Upper lobe of right lung (tissue), 1 donor: Measurements from ENCODE around the gene COQ5. TPM values are rescaled to one million over a fixed set of nuclear protein-coding genes. Genes with fewer than 3 reads are reported as not detected.

ENCODE experiments used
- ATAC-seq: fragments of 200-7000 bp; cut with Tn5 transposase; one replicate; pipeline ENCODE4 v1.9.1; 2020; ENCODE audit warnings: mild to moderate bottlenecking, moderate library complexity
- DNase-seq: peaks from one replicate; pipeline ENCODE4 v3.0.0-alpha.2; 2020
- H3K27ac ChIP-seq: fragments of 200-600 bp; one replicate; pipeline ENCODE4 v1.8.0; 2022
- H3K27me3 ChIP-seq: fragments of 200-600 bp; one replicate; pipeline ENCODE4 v1.8.0; 2022; ENCODE audit warnings: mild to moderate bottlenecking
- H3K36me3 ChIP-seq: fragments of 200-600 bp; one replicate; pipeline ENCODE4 v1.8.0; 2022
- H3K4me1 ChIP-seq: fragments of 200-600 bp; one replicate; pipeline ENCODE4 v1.8.0; 2022
- H3K4me3 ChIP-seq: fragments of 200-600 bp; one replicate; pipeline ENCODE4 v1.8.0; 2022; ENCODE audit warnings: mild to moderate bottlenecking
- H3K9me3 ChIP-seq: fragments of 200-600 bp; one replicate; pipeline ENCODE4 v1.8.0; 2022
- intact Hi-C: fragments of 100-400 bp; cut with DNase I; formaldehyde crosslinking; loops from one replicate; pipeline ENCODE4 v1.11.0; 2022
- total RNA-seq: library from RNA; stranded (reverse); fragmentation: NEBNext Ultra II Directional; extraction: Animal tissue kit (Norgen Biotek cat#: 25700); gene quantifications from one replicate; pipeline ENCODE4 v1.2.1, GENCODE V29; 2021
- TF ChIP-seq, protein P1 (sequence below): fragments of 200-600 bp; IDR thresholded peaks from one replicate; pipeline ENCODE4 v1.8.0; 2022; ENCODE audit warnings: antibody characterized with exemption
- donor health status: DM: no; HTN: yes; CAD: no; lungs with severe emphysema.

The COQ5 gene
- total RNA-seq, 1 donor from 2014 or later = 19.6 TPM

GRCh38 chr12:120453977-120454376 is 75.0 kb downstream of the COQ5 start:
- intact Hi-C loops = no loop called here
- TF ChIP-seq, protein P1, sequence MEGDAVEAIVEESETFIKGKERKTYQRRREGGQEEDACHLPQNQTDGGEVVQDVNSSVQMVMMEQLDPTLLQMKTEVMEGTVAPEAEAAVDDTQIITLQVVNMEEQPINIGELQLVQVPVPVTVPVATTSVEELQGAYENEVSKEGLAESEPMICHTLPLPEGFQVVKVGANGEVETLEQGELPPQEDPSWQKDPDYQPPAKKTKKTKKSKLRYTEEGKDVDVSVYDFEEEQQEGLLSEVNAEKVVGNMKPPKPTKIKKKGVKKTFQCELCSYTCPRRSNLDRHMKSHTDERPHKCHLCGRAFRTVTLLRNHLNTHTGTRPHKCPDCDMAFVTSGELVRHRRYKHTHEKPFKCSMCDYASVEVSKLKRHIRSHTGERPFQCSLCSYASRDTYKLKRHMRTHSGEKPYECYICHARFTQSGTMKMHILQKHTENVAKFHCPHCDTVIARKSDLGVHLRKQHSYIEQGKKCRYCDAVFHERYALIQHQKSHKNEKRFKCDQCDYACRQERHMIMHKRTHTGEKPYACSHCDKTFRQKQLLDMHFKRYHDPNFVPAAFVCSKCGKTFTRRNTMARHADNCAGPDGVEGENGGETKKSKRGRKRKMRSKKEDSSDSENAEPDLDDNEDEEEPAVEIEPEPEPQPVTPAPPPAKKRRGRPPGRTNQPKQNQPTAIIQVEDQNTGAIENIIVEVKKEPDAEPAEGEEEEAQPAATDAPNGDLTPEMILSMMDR = peak; percentile 68
- DNase-seq = no peak
- no peak overlapping the region for H3K27ac ChIP-seq
- H3K9me3 ChIP-seq = no peaks in the 10 kb centered on the region
- H3K4me3 ChIP-seq = no peak overlapping the region
- ATAC-seq = peak; percentile 80
- no peaks in the 10 kb centered on the region for H3K27me3 ChIP-seq
- peaks cover 73% of the 10 kb centered on the region for H3K36me3 ChIP-seq
- H3K4me1 ChIP-seq = no peaks in the 10 kb centered on the region

Other genes starting within 250 kb of the COQ5 start
- 14,226 TPM for gene RNU4-2, start 237.3 kb downstream of the COQ5 start, total RNA-seq
- gene RNU4-1, start 235.9 kb downstream of the COQ5 start, total RNA-seq = 2,477 TPM
- gene SIRT4, start 226.8 kb downstream of the COQ5 start, total RNA-seq = 2.4 TPM
- gene PLA2G1B, start 201.4 kb downstream of the COQ5 start, total RNA-seq = 62.2 TPM
- gene MSI1, start 160.0 kb downstream of the COQ5 start, total RNA-seq = 0.46 TPM
- 258 TPM for gene COX6A1, start 91.0 kb downstream of the COQ5 start, total RNA-seq
- gene TRIAP1, start 82.8 kb downstream of the COQ5 start, total RNA-seq = 21.1 TPM
- gene GATC, start 82.7 kb downstream of the COQ5 start, total RNA-seq = 29.3 TPM
- gene SRSF9, start 59.4 kb downstream of the COQ5 start, total RNA-seq = 116 TPM
- gene DYNLL1, start 33.0 kb downstream of the COQ5 start, total RNA-seq = 242 TPM
- 190 TPM for gene RNF10, start 5.2 kb upstream of the COQ5 start, total RNA-seq
- 41.1 TPM for gene POP5, start 52.2 kb upstream of the COQ5 start, total RNA-seq
- gene CABP1, start 111.5 kb upstream of the COQ5 start, total RNA-seq = 0.23 TPM
- gene MLEC, start 158.0 kb upstream of the COQ5 start, total RNA-seq = 115 TPM
- gene UNC119B, start 181.3 kb upstream of the COQ5 start, total RNA-seq = 23.0 TPM
- 20.9 TPM for gene ACADS, start 196.7 kb upstream of the COQ5 start, total RNA-seq